ENCODE data around the gene RAC3.

The RAC3 gene

GRCh38 chr17:81999587-81999975, 31.9 kb upstream of the RAC3 start:
- no peak for DNase-seq (ENCODE audit: low read depth)

- no peak for DNase-seq (ENCODE audit: low read depth)
Measured at GRCh38 chr17:81999976-82000802, 31.3 kb upstream of the RAC3 start.

- DNase-seq (ENCODE audit: low read depth): no peak
Measured at GRCh38 chr17:82000803-82001570, 30.5 kb upstream of the RAC3 start.

- DNase-seq (ENCODE audit: low read depth): no peak
Measured at GRCh38 chr17:82001571-82002056, 29.9 kb upstream of the RAC3 start.

GRCh38 chr17:82003411-82004381, 27.8 kb upstream of the RAC3 start:
- DNase-seq (ENCODE audit: low read depth): peak; percentile 92

- DNase-seq (ENCODE audit: low read depth): no peak
Measured at GRCh38 chr17:82004517-82005455, 26.7 kb upstream of the RAC3 start.

GRCh38 chr17:82005701-82006348, 25.7 kb upstream of the RAC3 start:
- DNase-seq (ENCODE audit: low read depth): no peak

- DNase-seq (ENCODE audit: low read depth): no peak
Measured at GRCh38 chr17:82006468-82007227, 24.8 kb upstream of the RAC3 start.

GRCh38 chr17:82007228-82007494, 24.3 kb upstream of the RAC3 start:
- no peak for DNase-seq (ENCODE audit: low read depth)

- DNase-seq (ENCODE audit: low read depth): no peak
Measured at GRCh38 chr17:82007495-82008257, 23.8 kb upstream of the RAC3 start.

GRCh38 chr17:82008258-82008940, 23.1 kb upstream of the RAC3 start:
- no peak for DNase-seq (ENCODE audit: low read depth)

- DNase-seq (ENCODE audit: low read depth): no peak
Measured at GRCh38 chr17:82008941-82009405, 22.5 kb upstream of the RAC3 start.

- no peak for DNase-seq (ENCODE audit: low read depth)
Measured at GRCh38 chr17:82009413-82009812, 22.1 kb upstream of the RAC3 start.

GRCh38 chr17:82010575-82011525, 20.6 kb upstream of the RAC3 start:
- DNase-seq (ENCODE audit: low read depth): no peak

- DNase-seq (ENCODE audit: low read depth): no peak
Measured at GRCh38 chr17:82011617-82012187, 19.8 kb upstream of the RAC3 start.

GRCh38 chr17:82012261-82012639, 19.2 kb upstream of the RAC3 start:
- no peak for DNase-seq (ENCODE audit: low read depth)

Data from GM04504 (cell line).